K562 (cell line): ENCODE data around the gene CDH1.

Source experiments
- FOXA1 ChIP-seq: fragments of 450-650 bp; IDR thresholded peaks from 2 replicates; pipeline ENCODE4 v1.6.1; 2016; ENCODE audit warnings: mild to moderate bottlenecking, borderline replicate concordance
- FOXJ3 ChIP-seq: sonication (generic); formaldehyde crosslinking; IDR thresholded peaks from 2 replicates; pipeline ENCODE4 v1.4.0; 2020; ENCODE audit warnings: mild to moderate bottlenecking, missing genetic modification reagents
- TCF7 ChIP-seq: sonication (generic); IDR thresholded peaks from 2 replicates; pipeline ENCODE4 v1.6.1; 2016; ENCODE audit warnings: antibody characterized with exemption, borderline replicate concordance
- TF ChIP-seq, protein P1 (sequence below): fragments of 250-450 bp; sonication (Bioruptor Pico); IDR thresholded peaks from 2 replicates; pipeline ENCODE4 v1.4.0; 2020; ENCODE audit warnings: mild to moderate bottlenecking, moderate library complexity, borderline replicate concordance
- TF ChIP-seq, protein P2 (sequence below), 2 experiments: fragments of 450-650 bp; formaldehyde crosslinking in 1 of 2; IDR thresholded peaks; 2 replicates each; pipeline versions ENCODE4 v1.4.0 to v1.6.1; 2014 to 2020; ENCODE audit warnings: mild to moderate bottlenecking in 2 of 2, borderline replicate concordance in 1 of 2, low read depth in 1 of 2
- TF ChIP-seq, protein P3 (sequence below): fragments of 450-650 bp; IDR thresholded peaks from 2 replicates; pipeline ENCODE4 v1.6.1; 2018; ENCODE audit not compliant: partially characterized antibody
- TF ChIP-seq, protein P4 (sequence below): sonication (generic); formaldehyde crosslinking; IDR thresholded peaks from 2 replicates; pipeline ENCODE4 v1.8.1; 2022; ENCODE audit warnings: missing genetic modification reagents

DNA sequence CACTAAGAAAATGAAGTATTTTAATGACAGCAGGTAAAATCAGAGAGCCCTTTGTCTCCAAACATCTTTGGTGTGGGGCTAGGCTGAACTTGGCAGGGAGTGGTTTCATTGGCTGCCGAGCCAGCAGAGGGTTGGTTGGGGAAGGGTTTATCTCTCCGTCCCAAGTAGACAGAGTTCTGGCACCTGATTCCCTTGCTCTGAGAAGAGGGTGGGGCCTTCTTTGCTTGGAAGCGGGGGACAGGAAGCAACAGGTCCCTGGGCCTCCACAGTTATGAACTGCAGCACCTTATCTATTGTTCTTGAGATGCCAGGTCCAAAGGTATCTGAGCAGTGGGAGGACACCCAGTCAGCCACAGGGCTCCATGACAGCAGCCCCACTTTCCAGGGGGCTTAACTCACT is 12.3 kb upstream of the CDH1 start:
- no peak for TF ChIP-seq TCF7
- TF ChIP-seq, protein P1, sequence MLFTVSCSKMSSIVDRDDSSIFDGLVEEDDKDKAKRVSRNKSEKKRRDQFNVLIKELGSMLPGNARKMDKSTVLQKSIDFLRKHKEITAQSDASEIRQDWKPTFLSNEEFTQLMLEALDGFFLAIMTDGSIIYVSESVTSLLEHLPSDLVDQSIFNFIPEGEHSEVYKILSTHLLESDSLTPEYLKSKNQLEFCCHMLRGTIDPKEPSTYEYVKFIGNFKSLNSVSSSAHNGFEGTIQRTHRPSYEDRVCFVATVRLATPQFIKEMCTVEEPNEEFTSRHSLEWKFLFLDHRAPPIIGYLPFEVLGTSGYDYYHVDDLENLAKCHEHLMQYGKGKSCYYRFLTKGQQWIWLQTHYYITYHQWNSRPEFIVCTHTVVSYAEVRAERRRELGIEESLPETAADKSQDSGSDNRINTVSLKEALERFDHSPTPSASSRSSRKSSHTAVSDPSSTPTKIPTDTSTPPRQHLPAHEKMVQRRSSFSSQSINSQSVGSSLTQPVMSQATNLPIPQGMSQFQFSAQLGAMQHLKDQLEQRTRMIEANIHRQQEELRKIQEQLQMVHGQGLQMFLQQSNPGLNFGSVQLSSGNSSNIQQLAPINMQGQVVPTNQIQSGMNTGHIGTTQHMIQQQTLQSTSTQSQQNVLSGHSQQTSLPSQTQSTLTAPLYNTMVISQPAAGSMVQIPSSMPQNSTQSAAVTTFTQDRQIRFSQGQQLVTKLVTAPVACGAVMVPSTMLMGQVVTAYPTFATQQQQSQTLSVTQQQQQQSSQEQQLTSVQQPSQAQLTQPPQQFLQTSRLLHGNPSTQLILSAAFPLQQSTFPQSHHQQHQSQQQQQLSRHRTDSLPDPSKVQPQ (CRISPR knock-in tag), result no peak
- TF ChIP-seq FOXJ3 (CRISPR knock-in tag), result no peak
- TF ChIP-seq, protein P2, sequence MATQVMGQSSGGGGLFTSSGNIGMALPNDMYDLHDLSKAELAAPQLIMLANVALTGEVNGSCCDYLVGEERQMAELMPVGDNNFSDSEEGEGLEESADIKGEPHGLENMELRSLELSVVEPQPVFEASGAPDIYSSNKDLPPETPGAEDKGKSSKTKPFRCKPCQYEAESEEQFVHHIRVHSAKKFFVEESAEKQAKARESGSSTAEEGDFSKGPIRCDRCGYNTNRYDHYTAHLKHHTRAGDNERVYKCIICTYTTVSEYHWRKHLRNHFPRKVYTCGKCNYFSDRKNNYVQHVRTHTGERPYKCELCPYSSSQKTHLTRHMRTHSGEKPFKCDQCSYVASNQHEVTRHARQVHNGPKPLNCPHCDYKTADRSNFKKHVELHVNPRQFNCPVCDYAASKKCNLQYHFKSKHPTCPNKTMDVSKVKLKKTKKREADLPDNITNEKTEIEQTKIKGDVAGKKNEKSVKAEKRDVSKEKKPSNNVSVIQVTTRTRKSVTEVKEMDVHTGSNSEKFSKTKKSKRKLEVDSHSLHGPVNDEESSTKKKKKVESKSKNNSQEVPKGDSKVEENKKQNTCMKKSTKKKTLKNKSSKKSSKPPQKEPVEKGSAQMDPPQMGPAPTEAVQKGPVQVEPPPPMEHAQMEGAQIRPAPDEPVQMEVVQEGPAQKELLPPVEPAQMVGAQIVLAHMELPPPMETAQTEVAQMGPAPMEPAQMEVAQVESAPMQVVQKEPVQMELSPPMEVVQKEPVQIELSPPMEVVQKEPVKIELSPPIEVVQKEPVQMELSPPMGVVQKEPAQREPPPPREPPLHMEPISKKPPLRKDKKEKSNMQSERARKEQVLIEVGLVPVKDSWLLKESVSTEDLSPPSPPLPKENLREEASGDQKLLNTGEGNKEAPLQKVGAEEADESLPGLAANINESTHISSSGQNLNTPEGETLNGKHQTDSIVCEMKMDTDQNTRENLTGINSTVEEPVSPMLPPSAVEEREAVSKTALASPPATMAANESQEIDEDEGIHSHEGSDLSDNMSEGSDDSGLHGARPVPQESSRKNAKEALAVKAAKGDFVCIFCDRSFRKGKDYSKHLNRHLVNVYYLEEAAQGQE (IDR thresholded peaks at IDR 0.05; ENCODE audit: borderline replicate concordance), result no peak
- TF ChIP-seq, protein P2 (CRISPR knock-in tag; IDR thresholded peaks at IDR 0.05; ENCODE audit: low read depth), result no peak
- no peak for TF ChIP-seq FOXA1
- TF ChIP-seq, protein P3, sequence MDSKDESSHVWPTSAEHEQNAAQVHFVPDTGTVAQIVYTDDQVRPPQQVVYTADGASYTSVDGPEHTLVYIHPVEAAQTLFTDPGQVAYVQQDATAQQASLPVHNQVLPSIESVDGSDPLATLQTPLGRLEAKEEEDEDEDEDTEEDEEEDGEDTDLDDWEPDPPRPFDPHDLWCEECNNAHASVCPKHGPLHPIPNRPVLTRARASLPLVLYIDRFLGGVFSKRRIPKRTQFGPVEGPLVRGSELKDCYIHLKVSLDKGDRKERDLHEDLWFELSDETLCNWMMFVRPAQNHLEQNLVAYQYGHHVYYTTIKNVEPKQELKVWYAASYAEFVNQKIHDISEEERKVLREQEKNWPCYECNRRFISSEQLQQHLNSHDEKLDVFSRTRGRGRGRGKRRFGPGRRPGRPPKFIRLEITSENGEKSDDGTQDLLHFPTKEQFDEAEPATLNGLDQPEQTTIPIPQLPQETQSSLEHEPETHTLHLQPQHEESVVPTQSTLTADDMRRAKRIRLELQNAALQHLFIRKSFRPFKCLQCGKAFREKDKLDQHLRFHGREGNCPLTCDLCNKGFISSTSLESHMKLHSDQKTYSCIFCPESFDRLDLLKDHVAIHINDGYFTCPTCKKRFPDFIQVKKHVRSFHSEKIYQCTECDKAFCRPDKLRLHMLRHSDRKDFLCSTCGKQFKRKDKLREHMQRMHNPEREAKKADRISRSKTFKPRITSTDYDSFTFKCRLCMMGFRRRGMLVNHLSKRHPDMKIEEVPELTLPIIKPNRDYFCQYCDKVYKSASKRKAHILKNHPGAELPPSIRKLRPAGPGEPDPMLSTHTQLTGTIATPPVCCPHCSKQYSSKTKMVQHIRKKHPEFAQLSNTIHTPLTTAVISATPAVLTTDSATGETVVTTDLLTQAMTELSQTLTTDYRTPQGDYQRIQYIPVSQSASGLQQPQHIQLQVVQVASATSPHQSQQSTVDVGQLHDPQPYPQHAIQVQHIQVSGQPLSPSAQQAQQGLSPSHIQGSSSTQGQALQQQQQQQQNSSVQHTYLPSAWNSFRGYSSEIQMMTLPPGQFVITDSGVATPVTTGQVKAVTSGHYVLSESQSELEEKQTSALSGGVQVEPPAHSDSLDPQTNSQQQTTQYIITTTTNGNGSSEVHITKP, result peak; percentile 7
- TF ChIP-seq, protein P4, sequence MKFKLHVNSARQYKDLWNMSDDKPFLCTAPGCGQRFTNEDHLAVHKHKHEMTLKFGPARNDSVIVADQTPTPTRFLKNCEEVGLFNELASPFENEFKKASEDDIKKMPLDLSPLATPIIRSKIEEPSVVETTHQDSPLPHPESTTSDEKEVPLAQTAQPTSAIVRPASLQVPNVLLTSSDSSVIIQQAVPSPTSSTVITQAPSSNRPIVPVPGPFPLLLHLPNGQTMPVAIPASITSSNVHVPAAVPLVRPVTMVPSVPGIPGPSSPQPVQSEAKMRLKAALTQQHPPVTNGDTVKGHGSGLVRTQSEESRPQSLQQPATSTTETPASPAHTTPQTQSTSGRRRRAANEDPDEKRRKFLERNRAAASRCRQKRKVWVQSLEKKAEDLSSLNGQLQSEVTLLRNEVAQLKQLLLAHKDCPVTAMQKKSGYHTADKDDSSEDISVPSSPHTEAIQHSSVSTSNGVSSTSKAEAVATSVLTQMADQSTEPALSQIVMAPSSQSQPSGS, result no peak
